ENCODE results near the gene KIRREL2. TPM values are rescaled to one million over a fixed set of nuclear protein-coding genes. Genes with fewer than 3 reads are reported as not detected.
"Not testable (repeated sequence)": the region's sequence is repeated elsewhere in the genome, so short reads cannot be mapped to it uniquely, and the experiment has no call there.

KIRREL2 gene
- total and polyA plus RNA-seq, 3 donors from 2014 or later, result 0.56 to 0.87 (median 0.84) TPM

DNA sequence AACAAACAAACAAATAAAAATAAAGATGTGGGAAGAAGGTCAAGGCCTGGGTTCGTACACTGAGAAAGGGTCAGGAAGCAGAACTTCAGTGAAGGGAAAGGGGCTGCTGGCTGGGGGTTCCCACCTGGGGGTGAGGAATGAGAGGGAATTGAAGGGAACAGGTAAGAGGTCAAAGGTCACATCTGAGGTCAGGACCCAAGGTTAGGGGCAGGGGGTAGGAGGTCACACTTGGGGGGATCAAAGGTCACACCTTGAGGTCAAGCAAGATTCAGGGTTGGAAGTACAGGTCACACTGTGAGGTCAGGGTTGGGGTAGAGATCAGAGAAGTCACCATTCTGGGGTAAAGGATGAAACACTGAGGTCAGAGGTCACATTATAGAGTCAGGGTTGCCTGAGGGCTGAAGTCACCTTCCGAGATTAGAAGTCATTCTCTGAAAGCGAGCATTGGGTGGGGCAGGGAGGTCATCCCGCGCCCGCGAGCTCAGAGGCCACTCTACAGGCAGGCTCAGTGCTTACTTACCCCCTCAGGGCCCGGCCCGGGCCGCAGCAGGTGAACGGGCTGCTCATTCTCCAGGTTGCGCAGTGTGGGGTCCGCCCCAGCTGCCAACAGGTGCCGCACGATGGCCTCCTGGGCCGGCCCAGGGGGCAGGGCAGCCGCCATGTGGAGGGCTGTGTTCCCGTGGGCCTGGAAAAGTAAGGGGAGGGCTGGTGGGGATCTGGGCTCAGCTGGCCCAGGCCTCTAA lies 32.8 kb downstream of the KIRREL2 start:
- no peak overlapping the region for H3K4me3 ChIP-seq
- H3K4me1 ChIP-seq, result no peaks in the 10 kb centered on the region
- WGBS, 2 donors, result 93 to 94% methylated on average over 6 to 18 of the region's 18 CpGs
- TF ChIP-seq, protein P1, sequence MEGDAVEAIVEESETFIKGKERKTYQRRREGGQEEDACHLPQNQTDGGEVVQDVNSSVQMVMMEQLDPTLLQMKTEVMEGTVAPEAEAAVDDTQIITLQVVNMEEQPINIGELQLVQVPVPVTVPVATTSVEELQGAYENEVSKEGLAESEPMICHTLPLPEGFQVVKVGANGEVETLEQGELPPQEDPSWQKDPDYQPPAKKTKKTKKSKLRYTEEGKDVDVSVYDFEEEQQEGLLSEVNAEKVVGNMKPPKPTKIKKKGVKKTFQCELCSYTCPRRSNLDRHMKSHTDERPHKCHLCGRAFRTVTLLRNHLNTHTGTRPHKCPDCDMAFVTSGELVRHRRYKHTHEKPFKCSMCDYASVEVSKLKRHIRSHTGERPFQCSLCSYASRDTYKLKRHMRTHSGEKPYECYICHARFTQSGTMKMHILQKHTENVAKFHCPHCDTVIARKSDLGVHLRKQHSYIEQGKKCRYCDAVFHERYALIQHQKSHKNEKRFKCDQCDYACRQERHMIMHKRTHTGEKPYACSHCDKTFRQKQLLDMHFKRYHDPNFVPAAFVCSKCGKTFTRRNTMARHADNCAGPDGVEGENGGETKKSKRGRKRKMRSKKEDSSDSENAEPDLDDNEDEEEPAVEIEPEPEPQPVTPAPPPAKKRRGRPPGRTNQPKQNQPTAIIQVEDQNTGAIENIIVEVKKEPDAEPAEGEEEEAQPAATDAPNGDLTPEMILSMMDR (IDR thresholded peaks at IDR 0.05), result no peak
- TF ChIP-seq POLR2A (IDR thresholded peaks at IDR 0.05), result no peak
- H3K36me3 ChIP-seq (ENCODE audit: low read depth, missing control alignments), result no peaks in the 10 kb centered on the region
- H3K27ac ChIP-seq, result no peak overlapping the region
- intact Hi-C loops (cut with DNase I; ENCODE audit: low total_unique reads), result no loop called here
- no peaks in the 10 kb centered on the region for H3K27me3 ChIP-seq
- DNase-seq, result no peak
- no peaks in the 10 kb centered on the region for H3K9me3 ChIP-seq

DNA sequence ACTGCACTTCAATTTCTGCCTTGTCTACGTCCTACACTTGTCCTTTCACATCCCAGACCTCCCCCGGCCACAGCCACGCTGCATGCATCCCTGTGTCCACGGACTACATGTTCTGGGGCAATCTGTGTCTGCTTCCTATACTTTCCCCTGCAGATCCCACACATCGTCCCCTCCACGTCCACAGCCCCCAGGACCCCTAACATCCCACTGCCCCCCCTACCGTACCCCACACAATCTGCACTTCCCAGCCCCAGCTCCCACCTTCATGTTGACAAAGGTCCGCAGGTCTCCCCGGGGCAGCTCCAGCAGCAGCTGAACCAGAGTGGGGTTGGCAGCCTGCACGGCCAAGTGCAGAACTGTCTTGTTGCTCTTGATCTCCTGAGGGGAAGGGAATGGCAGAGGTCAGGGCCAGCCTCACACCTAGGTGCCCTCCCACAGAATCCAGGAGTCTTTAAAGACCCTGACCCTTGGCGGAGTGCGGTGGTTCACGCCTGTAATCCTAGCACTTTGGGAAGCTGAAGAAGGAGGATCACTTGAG lies 33.5 kb downstream of the KIRREL2 start:
- Histone ChIP-seq H3K36me3 (ENCODE audit: low read depth, missing control alignments) (no peaks in the 10 kb centered on the region), H3K9me3 (no peaks in the 10 kb centered on the region), H3K4me1 (no peaks in the 10 kb centered on the region), H3K27ac (no peak overlapping the region), H3K27me3 (no peaks in the 10 kb centered on the region), H3K4me3 (no peak overlapping the region)
- intact Hi-C loops (cut with DNase I; ENCODE audit: low total_unique reads), result no loop called here
- TF ChIP-seq, protein P1 (IDR thresholded peaks at IDR 0.05), result no peak
- no peak for TF ChIP-seq POLR2A (IDR thresholded peaks at IDR 0.05)
- DNase-seq, result no peak
- 89 to 95% methylated on average over 10 to 13 of the region's 13 CpGs for WGBS, 2 donors

DNA sequence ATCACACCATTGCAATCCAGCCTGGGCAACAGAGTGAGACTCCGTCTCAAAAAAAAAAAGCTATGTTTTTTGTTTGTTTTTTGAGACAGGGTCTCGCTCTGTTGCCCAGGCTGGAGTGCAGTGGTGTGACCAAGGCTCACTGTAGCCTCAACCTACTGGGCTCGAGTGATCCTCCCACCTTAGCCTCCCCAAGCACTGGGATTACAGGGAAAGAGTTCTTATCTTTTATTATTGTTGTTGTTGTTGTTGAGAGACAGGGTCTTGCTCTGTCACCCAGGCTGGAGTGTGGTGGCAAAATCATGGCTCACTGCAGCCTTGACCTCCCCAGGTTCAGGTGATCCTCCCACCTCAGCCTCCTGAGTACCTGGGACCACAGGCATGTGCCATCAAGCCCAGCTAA lies 35.1 kb downstream of the KIRREL2 start:
- DNase-seq; intact Hi-C loops (cut with DNase I; ENCODE audit: low total_unique reads); H3K4me3 ChIP-seq; H3K27me3 ChIP-seq; H3K36me3 ChIP-seq (ENCODE audit: low read depth, missing control alignments); H3K27ac ChIP-seq; H3K4me1 ChIP-seq; H3K9me3 ChIP-seq: not testable (repeated sequence)
- 94 to 98% methylated on average over 3 of the region's 3 CpGs for WGBS, 2 donors

GRCh38 chr19:35894342-35894741 lies 37.6 kb downstream of the KIRREL2 start:
- DNase-seq, result no peak
- 83 to 93% methylated on average over 2 of the region's 2 CpGs for WGBS, 2 donors
- Histone ChIP-seq H3K27ac (no peak overlapping the region), H3K9me3 (no peaks in the 10 kb centered on the region), H3K4me3 (no peak overlapping the region), H3K27me3 (no peaks in the 10 kb centered on the region), H3K4me1 (peaks cover 7% of the 10 kb centered on the region), H3K36me3 (ENCODE audit: low read depth, missing control alignments) (no peaks in the 10 kb centered on the region)
- intact Hi-C loops (cut with DNase I; ENCODE audit: low total_unique reads), result no loop called here
- TF ChIP-seq POLR2A (IDR thresholded peaks at IDR 0.05), result no peak
- TF ChIP-seq, protein P1 (IDR thresholded peaks at IDR 0.05), result no peak

DNA sequence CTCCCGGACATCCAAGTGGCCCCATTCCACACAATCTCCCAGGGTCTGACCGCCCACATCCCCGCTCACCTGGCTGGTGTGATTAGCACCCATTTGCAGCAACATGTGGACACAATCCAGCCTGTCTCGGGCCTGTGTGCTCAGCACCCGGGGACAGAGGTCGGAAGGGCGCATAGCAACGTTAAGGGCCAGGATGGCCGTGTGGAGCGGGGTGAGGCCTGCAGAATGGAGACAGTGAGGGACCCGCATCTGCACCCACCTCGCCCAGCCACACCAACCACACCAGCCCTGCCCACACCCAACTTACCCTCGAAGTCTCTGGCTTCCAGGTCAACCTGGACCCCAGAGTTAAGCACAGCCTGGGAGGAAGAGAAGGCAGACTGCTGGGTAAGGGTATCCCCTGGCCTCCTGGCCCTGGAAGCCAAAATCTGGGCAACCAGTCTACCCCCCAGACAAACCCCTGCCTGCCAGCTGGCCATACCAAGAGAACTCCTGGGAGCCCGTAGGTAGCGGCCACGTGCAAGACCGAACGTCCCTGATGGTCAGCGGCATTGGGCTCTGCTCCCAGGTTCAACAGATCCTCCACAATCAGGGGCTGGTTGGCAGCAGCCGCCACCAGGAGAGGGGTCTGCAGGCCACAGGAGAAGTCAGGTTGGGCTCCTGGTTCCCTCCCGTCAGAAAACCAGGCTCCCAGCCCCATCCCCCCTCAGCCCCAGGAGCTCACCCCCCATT lies 39.4 kb downstream of the KIRREL2 start:
- WGBS, 2 donors, result 91% methylated on average over 19 of the region's 21 CpGs; no CpG with 5 or more reads in 1 of the 2 donors
- Histone ChIP-seq H3K27ac (no peak overlapping the region), H3K4me1 (peaks cover 7% of the 10 kb centered on the region), H3K36me3 (ENCODE audit: low read depth, missing control alignments) (no peaks in the 10 kb centered on the region), H3K9me3 (no peaks in the 10 kb centered on the region), H3K27me3 (no peaks in the 10 kb centered on the region), H3K4me3 (no peak overlapping the region)
- intact Hi-C loops (cut with DNase I; ENCODE audit: low total_unique reads), result no loop called here
- DNase-seq, result no peak
- TF ChIP-seq, protein P1 (IDR thresholded peaks at IDR 0.05), result no peak
- TF ChIP-seq POLR2A (IDR thresholded peaks at IDR 0.05), result no peak

Measured in testis (tissue), 3 donors.